WTC11 (cell line): Measurements from ENCODE around the gene ZBTB44. TPM values are rescaled to one million over a fixed set of nuclear protein-coding genes. Genes with fewer than 3 reads are reported as not detected.
A peak's percentile ranks its signal among the peaks of the same experiment; 100 is the strongest.

ENCODE experiments used
- ATAC-seq: fragments of 200-7000 bp; cut with Tn5 transposase; 2 replicates; pipeline ENCODE4 v1.10.0; 2021; ENCODE audit warnings: mild to moderate bottlenecking, moderate library complexity
- CTCF ChIA-PET: fragments of 300-600 bp; sonication (Branson Sonifier 250); formaldehyde crosslinking; loops from one replicate; lab custom pipeline; 2021; ENCODE audit warnings: antibody characterized with exemption; lab: Charles Lee
- POLR2A ChIA-PET: fragments of 350-600 bp; sonication (Branson Sonifier 250); formaldehyde crosslinking; loops from one replicate; lab custom pipeline; 2021; ENCODE audit warnings: antibody characterized with exemption; lab: Charles Lee
- DNase-seq: peaks from one replicate; pipeline ENCODE4 v3.0.0; 2021; ENCODE audit warnings: low spot score
- H3K27ac Mint-ChIP-seq: 2 replicates; pipeline ENCODE4 v1.8.0; 2021; ENCODE audit warnings: mixed read lengths
- H3K27me3 Mint-ChIP-seq: 2 replicates; pipeline ENCODE4 v1.8.0; 2021; ENCODE audit warnings: low read depth, mild to moderate bottlenecking, moderate library complexity, mixed read lengths
- H3K36me3 Mint-ChIP-seq: 2 replicates; pipeline ENCODE4 v1.8.0; 2021; ENCODE audit warnings: mixed read lengths
- H3K4me1 Mint-ChIP-seq: 2 replicates; pipeline ENCODE4 v1.8.0; 2022; ENCODE audit warnings: mixed read lengths
- H3K4me3 Mint-ChIP-seq: 2 replicates; pipeline ENCODE4 v1.8.0; 2021; ENCODE audit warnings: mild to moderate bottlenecking, moderate library complexity, mixed read lengths
- H3K9me3 Mint-ChIP-seq: 2 replicates; pipeline ENCODE4 v1.8.0; 2021; ENCODE audit warnings: mixed read lengths
- AFF4 ChIP-seq: sonication (generic); formaldehyde crosslinking; IDR thresholded peaks from 2 replicates; pipeline ENCODE4 v1.8.1; 2023; ENCODE audit warnings: mild to moderate bottlenecking, missing genetic modification reagents, borderline replicate concordance
- ELF4 ChIP-seq: sonication (generic); formaldehyde crosslinking; IDR thresholded peaks from 2 replicates; pipeline ENCODE4 v1.8.1; 2022; ENCODE audit warnings: low read depth, mild to moderate bottlenecking, moderate library complexity, missing genetic modification reagents
- EMX1 ChIP-seq: fragments of 250-450 bp; sonication (Bioruptor Pico); IDR thresholded peaks from 2 replicates; pipeline ENCODE4 v1.8.0; 2021; ENCODE audit warnings: mild to moderate bottlenecking
- IRF2 ChIP-seq: sonication (generic); formaldehyde crosslinking; IDR thresholded peaks from 2 replicates; pipeline ENCODE4 v1.8.0; 2022; ENCODE audit warnings: low read depth, missing genetic modification reagents, borderline replicate concordance
- MAX ChIP-seq: sonication (generic); formaldehyde crosslinking; IDR thresholded peaks from 2 replicates; pipeline ENCODE4 v1.8.0; 2022; ENCODE audit warnings: mild to moderate bottlenecking, missing genetic modification reagents
- MYBL2 ChIP-seq: sonication (generic); formaldehyde crosslinking; IDR thresholded peaks from 2 replicates; pipeline ENCODE4 v1.8.1; 2023; ENCODE audit warnings: mild to moderate bottlenecking, moderate library complexity, missing genetic modification reagents
- NR1H2 ChIP-seq: sonication (generic); formaldehyde crosslinking; IDR thresholded peaks from 2 replicates; pipeline ENCODE4 v1.9.0; 2021; ENCODE audit warnings: mild to moderate bottlenecking, moderate library complexity, missing genetic modification reagents
- PRDM15 ChIP-seq: sonication (generic); formaldehyde crosslinking; IDR thresholded peaks from 2 replicates; pipeline ENCODE4 v1.8.0; 2022; ENCODE audit warnings: missing genetic modification reagents
- STAT6 ChIP-seq: sonication (generic); formaldehyde crosslinking; conservative IDR thresholded peaks from 2 replicates; pipeline ENCODE4 v1.8.1; 2023; ENCODE audit warnings: mild to moderate bottlenecking, low read depth, missing genetic modification reagents, moderate library complexity
- total RNA-seq: library from RNA; stranded (reverse); gene quantifications from 3 replicates; pipeline ENCODE4 v1.2.3, GENCODE V29; 2021

Gene ZBTB44
- total RNA-seq, 1 experiment from 2014 or later: 107 TPM

- Mint-ChIP-seq H3K4me1 (peaks cover 5% of the 10 kb centered on the region), H3K36me3 (peaks cover 38% of the 10 kb centered on the region), H3K27ac (no peak overlapping the region), H3K9me3 (peaks cover 49% of the 10 kb centered on the region), H3K4me3 (no peak overlapping the region), H3K27me3 (no peaks in the 10 kb centered on the region)
- peak; percentile 56 for TF ChIP-seq PRDM15 (CRISPR knock-in tag)
- TF ChIP-seq STAT6 (CRISPR knock-in tag): no peak
- DNase-seq (no peak), ATAC-seq (no peak)
- CTCF ChIA-PET: no interaction called here
- POLR2A ChIA-PET: interaction anchor here (0.7 kb wide), 1 partner anchor 1638 kb away, joined by 5 read pairs; no protein-coding TSS in a partner anchor
Observed at GRCh38 chr11:130323452-130324450, 9.0 kb upstream of the ZBTB44 start.

- Mint-ChIP-seq H3K4me3 (no peak overlapping the region), H3K36me3 (peaks cover 34% of the 10 kb centered on the region), H3K27me3 (no peaks in the 10 kb centered on the region), H3K27ac (peak overlapping the region; percentile 18; the same call in 1 of the 2 replicates), H3K9me3 (peaks cover 38% of the 10 kb centered on the region), H3K4me1 (peaks cover 17% of the 10 kb centered on the region)
- DNase-seq (no peak), ATAC-seq (no peak)
- ChIA-PET CTCF (no interaction called here), POLR2A (no interaction called here)
- no peak for TF ChIP-seq IRF2 (CRISPR knock-in tag)
- TF ChIP-seq MAX (CRISPR knock-in tag): no peak
- no peak for TF ChIP-seq EMX1 (CRISPR knock-in tag)
- no peak for TF ChIP-seq ELF4 (CRISPR knock-in tag)
- TF ChIP-seq NR1H2 (CRISPR knock-in tag): no peak
- no peak for TF ChIP-seq MYBL2 (CRISPR knock-in tag)
- TF ChIP-seq AFF4 (CRISPR knock-in tag): no peak
Observed at GRCh38 chr11:130322126-130322525, 7.4 kb upstream of the ZBTB44 start.
